ENCODE data around the gene ZSCAN20. TPM values are rescaled to one million over a fixed set of nuclear protein-coding genes. Genes with fewer than 3 reads are reported as not detected.

ZSCAN20 gene
- total and polyA plus RNA-seq, 2 experiments from 2014 or later = 0.91 to 4.9 TPM

GRCh38 chr1:33439662-33440061 is 32.8 kb upstream of the ZSCAN20 start:
- Mint-ChIP-seq H3K27me3 (ENCODE audit: insufficient read depth, low read depth, poor library complexity) (peaks cover 5% of the 10 kb centered on the region), H3K4me3 (no peak overlapping the region), H3K4me1 (peaks cover 18% of the 10 kb centered on the region), H3K36me3 (ENCODE audit: low read depth) (no peaks in the 10 kb centered on the region), H3K27ac (no peak overlapping the region), H3K9me3 (no peaks in the 10 kb centered on the region)
- ATAC-seq (no peak; the same call in 2 of the 3 replicates), DNase-seq (ENCODE audit: low spot score) (peak; percentile 19)
- Histone ChIP-seq H3K27me3 (ENCODE audit: insufficient read depth) (no peaks in the 10 kb centered on the region), H3K4me1 (ENCODE audit: insufficient read depth) (peaks cover 5% of the 10 kb centered on the region; the same call in 1 of the 2 replicates), H4K20me1 (replicated peaks; ENCODE audit: insufficient read depth) (no peaks in the 10 kb centered on the region), H2AFZ (no peak overlapping the region), H3K36me3 (ENCODE audit: insufficient read depth) (no peaks in the 10 kb centered on the region), H3K27ac (ENCODE audit: low read depth) (no peak overlapping the region), H3K4me2 (no peak overlapping the region), H3F3A (replicated peaks; ENCODE audit: low read depth) (no peaks in the 10 kb centered on the region), H3K79me2 (replicated peaks; ENCODE audit: insufficient read depth) (no peaks in the 10 kb centered on the region), H3K9me2 (ENCODE audit: insufficient read depth) (no peaks in the 10 kb centered on the region), H3K4me3 (no peak overlapping the region)
- TF ChIP-seq NANOG (IDR thresholded peaks at IDR 0.05; ENCODE audit: borderline replicate concordance) (no peak), ZNF114 (CRISPR knock-in tag; IDR thresholded peaks at IDR 0.05) (no peak), EZH2 (IDR thresholded peaks at IDR 0.05; ENCODE audit: low read depth, unreplicated experiment) (no peak), ZNF331 (CRISPR knock-in tag; IDR thresholded peaks at IDR 0.05; ENCODE audit: low read depth) (no peak)

GRCh38 chr1:33441088-33441745 is 31.2 kb upstream of the ZSCAN20 start:
- Histone ChIP-seq H3K9me2 (ENCODE audit: insufficient read depth) (no peaks in the 10 kb centered on the region), H3K4me2 (no peak overlapping the region), H3K27ac (ENCODE audit: low read depth) (no peak overlapping the region), H3K36me3 (ENCODE audit: insufficient read depth) (no peaks in the 10 kb centered on the region), H2AFZ (0 out of 2 replicates have a peak overlapping the region, but pooled peaks have one; percentile 47), H4K20me1 (replicated peaks; ENCODE audit: insufficient read depth) (no peaks in the 10 kb centered on the region), H3F3A (replicated peaks; ENCODE audit: low read depth) (no peaks in the 10 kb centered on the region), H3K79me2 (replicated peaks; ENCODE audit: insufficient read depth) (no peaks in the 10 kb centered on the region), H3K4me1 (ENCODE audit: insufficient read depth) (no peaks in the 10 kb centered on the region; the same call in 1 of the 2 replicates), H3K4me3 (no peak overlapping the region), H3K27me3 (ENCODE audit: insufficient read depth) (no peaks in the 10 kb centered on the region)
- peaks cover 11% of the 10 kb centered on the region for H3K27me3 Mint-ChIP-seq (ENCODE audit: insufficient read depth, low read depth, poor library complexity)
- DNase-seq (ENCODE audit: low spot score) (no peak), ATAC-seq (no peak)
- TF ChIP-seq NANOG (IDR thresholded peaks at IDR 0.05; ENCODE audit: borderline replicate concordance) = no peak
- peaks cover 13% of the 10 kb centered on the region for H3K4me1 Mint-ChIP-seq
- no peaks in the 10 kb centered on the region for H3K9me3 Mint-ChIP-seq
- H3K4me3 Mint-ChIP-seq = no peak overlapping the region
- H3K36me3 Mint-ChIP-seq (ENCODE audit: low read depth) = no peaks in the 10 kb centered on the region
- no peak overlapping the region for H3K27ac Mint-ChIP-seq

- Histone ChIP-seq H3K4me2 (no peak overlapping the region), H4K20me1 (replicated peaks; ENCODE audit: insufficient read depth) (no peaks in the 10 kb centered on the region), H3K9me2 (ENCODE audit: insufficient read depth) (0 out of 2 replicates have a peak, but pooled peaks cover 2% of the 10 kb centered on the region), H3K79me2 (replicated peaks; ENCODE audit: insufficient read depth) (no peaks in the 10 kb centered on the region), H3K4me1 (ENCODE audit: insufficient read depth) (no peaks in the 10 kb centered on the region; the same call in 1 of the 2 replicates), H3K4me3 (no peak overlapping the region), H3K27ac (ENCODE audit: low read depth) (no peak overlapping the region), H2AFZ (no peak overlapping the region), H3K36me3 (ENCODE audit: insufficient read depth) (no peaks in the 10 kb centered on the region), H3K27me3 (ENCODE audit: insufficient read depth) (no peaks in the 10 kb centered on the region), H3F3A (replicated peaks; ENCODE audit: low read depth) (no peaks in the 10 kb centered on the region)
- Mint-ChIP-seq H3K27me3 (ENCODE audit: insufficient read depth, low read depth, poor library complexity) (peaks cover 14% of the 10 kb centered on the region), H3K9me3 (no peaks in the 10 kb centered on the region), H3K27ac (no peak overlapping the region), H3K36me3 (ENCODE audit: low read depth) (no peaks in the 10 kb centered on the region), H3K4me3 (no peak overlapping the region), H3K4me1 (peaks cover 13% of the 10 kb centered on the region)
- no peak for ATAC-seq
- TF ChIP-seq ZNF331 (CRISPR knock-in tag; IDR thresholded peaks at IDR 0.05; ENCODE audit: low read depth) (no peak), STAT1 (IDR thresholded peaks at IDR 0.05; ENCODE audit: unreplicated experiment) (no peak)
- DNase-seq (ENCODE audit: low spot score) = no peak
These were observed 30.3 kb upstream of the ZSCAN20 start for GRCh38 chr1:33442141-33442540.

Measured in GM23338 (cell line).